NCI-H2029 (cell line): ENCODE measurements around the gene ARMC2.

Experiments used
- DNase-seq: peaks from one replicate; lab custom pipeline; 2025; lab: John Stamatoyannopoulos, UW

Gene ARMC2

GRCh38 chr6:109019911-109020310 is 171.7 kb downstream of the ARMC2 start:
- no peak for DNase-seq

GRCh38 chr6:109021870-109022269 is 173.6 kb downstream of the ARMC2 start:
- DNase-seq: no peak

DNA sequence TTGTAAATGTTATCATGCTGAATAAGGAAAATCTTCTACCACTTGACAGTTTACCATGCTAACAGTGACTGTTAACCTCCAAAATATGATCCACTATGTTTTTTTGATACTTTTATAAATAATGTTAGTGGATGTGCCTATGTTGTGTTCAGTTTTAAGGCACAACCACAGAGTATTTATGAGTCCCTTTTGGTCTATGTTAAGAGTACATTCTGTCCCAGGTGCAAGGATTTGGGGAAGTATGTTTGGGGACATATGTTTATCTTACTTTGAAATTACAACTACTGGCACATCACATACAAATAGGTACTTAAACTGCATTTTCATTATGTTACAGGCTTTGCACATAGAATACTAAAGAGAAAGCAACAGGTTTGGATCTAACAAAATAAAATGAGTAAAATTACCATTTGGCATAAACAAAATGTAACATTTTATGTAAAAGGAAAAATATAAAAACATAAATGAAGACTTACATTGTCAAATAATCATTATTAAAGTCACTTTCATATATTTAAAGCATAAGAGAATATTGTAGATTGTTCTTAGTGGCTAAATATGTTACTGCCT is 175.2 kb downstream of the ARMC2 start:
- DNase-seq: no peak
